ENCODE measurements around the gene MRPL45.

Gene MRPL45

DNA sequence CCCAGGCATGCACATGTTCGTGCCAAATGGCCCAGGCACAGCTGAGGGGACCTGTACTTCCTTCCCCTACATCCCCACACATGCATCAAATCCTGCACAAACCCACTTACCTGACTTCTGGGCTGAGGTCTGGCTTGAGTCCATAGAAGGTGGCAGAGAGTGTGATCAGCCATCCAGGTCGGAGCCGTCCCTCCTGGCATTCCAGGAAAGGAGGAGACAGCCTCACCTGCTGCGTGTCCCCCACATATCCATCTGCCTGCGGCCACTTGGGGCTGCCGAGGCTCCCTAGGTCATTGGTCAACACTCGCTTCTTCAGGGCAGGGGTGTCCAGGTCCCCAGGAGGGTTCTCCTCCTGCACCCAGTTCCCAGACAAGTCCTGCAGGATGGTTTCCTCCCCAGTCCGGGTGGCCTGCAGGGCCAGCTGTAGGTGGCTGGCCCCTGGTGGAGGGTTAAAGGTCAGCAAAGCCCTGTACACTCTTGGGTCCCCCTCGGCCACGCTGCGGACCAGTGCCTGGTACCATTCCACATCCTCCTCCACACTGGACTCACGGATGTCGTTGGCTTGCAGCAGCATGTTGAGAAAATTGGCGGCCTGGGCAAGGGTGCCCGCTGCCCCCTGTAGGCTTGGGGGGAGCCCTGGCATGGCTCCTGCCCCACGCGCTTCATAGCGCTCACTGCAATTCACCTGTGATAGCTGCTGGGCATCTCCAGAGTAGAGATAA is 46.1 kb downstream of the MRPL45 start:
- intact Hi-C loops (cut with DNase I) = no loop called here
- peak in 2 of 10 donors; percentile 62 to 66 for DNase-seq

DNA sequence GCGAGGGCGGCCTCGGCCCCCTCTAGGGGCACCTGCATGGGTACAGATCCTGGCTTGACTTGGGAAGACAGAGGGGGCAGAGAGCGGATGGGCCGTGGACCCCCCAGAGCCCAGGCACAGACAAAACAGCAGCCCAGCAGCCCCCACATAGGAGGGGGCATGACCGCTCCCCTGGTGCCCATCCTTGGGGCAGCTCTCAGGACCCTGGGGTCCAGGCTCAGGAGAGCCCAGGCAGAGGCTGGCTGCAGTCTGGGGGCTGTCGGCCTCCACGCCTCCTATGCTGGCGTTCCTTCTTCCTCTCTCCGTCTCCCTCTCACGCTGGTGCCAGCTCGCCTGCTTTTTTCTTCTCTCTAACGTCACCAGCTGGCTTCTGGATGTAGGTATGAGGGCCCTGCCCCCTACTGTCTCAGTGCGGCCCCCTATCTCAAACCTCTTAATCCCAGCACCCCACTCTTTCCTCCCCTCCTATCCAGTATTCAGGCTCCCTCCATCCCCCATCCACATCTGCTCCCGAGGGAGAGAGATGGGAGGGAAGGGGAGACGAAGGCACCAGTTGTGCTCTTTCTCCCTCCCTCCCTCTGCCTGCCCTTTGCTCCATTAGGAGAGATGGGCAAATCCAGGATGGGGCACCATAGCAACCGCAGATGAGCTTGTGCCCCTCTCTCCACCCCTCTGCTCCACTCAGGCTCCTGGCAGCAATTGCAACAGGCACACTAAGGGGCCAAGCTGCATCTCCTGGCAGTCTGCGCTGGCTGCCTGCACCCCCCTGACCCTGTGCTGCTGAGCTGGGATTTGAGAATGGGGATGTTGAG is 46.8 kb downstream of the MRPL45 start, which contains the start of gene GPR179:
TSS of gene GPR179 (minus strand) at position 349 of the 812 bp plus-strand sequence. CDS start at position 182, 167 bp downstream.
- intact Hi-C loops (cut with DNase I) = no loop called here
- DNase-seq = peak in 2 of 10 donors; percentile 72 to 77

DNA sequence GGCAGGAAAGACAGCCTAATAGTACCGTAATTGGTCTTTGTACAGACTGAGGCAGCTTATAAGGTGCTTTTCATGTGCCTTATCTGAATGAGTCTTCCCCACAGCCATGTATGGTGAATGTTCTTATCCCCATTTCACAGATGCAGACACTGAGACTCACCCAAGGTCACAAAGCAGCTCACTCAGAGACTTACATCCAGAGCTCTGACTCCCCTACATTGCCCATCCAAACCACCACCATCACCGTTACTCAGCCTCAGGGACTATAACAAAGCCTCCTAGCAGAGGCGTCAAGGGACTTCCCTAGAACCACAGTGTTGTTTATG is 47.4 kb downstream of the MRPL45 start:
- intact Hi-C loops (cut with DNase I) = no loop called here
- DNase-seq = peak in 1 of 10 donors; percentile 18

DNA sequence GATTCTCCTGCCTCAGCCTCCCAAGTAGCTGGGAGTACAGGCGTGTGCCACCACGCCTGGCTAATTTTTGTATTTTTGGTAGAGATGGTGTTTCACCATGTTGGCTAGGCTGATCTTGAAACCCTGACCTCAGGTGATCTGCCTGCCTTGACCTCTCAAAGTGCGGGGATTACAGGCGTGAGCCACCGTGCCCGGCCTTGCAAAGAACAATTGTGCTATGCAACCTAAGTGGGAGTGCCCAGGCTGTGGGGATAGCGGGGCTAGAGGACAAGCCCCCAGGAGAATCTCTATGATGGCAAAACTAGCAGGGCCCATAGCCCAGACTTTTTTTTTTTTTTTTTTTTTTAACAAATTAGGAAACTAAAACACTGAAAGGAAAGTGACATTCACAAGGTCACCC is 48.8 kb downstream of the MRPL45 start:
- peak in 2 of 10 donors; percentile 19 to 33 for DNase-seq
- intact Hi-C loops (cut with DNase I) = no loop called here

DNA sequence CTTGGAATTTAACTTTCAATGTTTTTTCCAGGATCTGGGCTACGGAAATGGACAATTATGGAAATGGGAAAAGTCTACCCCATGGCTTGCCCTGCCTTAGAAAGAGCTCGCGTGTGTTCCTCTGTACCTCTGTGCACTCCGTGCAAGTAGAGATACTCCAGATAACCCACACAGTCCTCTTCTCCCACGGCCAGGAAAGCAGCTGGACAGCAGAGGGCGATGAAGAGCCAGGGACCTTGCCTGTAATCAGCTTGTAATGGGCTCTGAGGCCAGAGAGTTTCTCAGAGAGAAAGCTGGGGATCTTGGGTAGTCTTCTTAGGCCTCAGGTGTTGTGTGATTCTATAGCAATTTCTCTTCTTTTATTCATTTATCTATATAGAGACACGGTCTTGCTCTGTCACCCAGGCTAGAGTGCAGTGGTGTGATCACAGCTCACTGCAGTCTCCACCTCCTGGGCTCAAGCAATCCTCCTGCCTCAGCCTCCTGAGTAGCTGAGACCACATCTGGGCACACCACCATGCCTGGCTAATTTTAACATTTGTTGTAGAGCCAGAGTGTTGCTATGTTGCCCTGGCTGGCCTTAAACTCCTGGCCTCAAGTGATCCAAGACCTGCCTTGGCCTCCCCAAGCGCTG is 52.2 kb downstream of the MRPL45 start:
- intact Hi-C loops (cut with DNase I) = loop anchor here (1.0 kb wide), 1 partner anchor 65 kb away; no protein-coding TSS in a partner anchor
- peak; percentile 75 to 98 (median 90) for DNase-seq

DNA sequence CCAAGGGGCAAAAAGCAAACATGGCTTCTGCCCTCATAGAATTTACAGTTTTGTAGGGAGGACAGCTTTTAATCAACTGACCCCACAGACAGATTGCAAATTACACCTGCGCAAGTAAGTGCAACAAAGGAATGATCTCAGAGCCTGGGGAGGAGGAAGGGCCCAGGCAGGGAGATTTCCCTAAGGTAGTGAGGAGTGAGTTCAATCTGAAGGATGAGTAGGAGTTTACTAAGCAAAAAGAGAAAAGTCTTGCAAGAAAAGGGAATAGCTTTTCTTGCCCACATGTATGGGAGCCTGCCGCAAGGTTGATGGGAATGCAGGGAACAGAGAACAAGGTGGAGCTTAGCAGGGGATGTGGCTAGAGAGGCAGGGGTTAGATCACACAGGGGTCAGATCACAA is 53.1 kb downstream of the MRPL45 start:
- intact Hi-C loops (cut with DNase I) = loop anchor here (5.0 kb wide), 1 partner anchor 322 kb away; the partner anchor contains the start of gene EPOP
- no peak for DNase-seq

DNA sequence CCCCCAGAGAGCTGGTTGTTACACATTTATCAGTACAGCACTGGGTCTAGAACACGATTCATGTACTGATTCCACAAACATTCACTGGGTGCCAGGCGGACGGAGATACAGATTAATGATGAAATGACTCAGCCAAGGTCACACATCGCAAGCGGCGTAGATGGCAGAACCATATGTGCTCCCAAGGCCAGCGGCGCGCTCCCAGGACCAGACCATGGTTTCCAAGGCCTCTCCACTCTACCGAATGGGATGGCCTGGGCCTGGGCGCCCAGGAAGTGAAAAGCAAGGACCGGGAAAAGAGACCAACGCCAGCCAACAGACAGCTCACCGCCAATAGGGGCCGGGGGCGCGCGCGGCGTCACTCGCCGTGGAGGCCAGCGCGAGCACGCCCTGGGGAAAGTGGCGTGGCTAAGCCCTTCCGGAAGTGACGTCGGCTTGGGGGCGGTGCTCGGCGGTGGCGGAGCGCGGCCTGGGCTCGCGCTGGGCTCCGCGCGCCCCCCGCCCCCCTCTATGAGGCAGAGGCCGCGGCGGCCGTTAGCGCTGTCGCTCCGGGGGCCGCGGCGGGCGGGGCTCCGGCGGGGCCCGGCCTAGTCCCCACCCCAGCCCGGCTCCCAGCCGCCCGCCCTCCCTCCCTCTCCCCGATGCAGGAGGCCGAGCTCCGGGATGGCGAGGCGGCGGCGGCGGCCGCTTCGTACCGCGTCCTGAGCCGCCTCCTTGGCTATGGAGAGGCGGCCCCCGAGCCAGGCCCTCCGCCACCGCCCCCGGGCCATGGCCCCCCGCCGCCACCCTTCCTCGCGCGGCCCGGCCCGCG is 54.6 kb downstream of the MRPL45 start, which contains the start of gene SOCS7:
TSS of gene SOCS7 (plus strand) at position 433 of the 811 bp plus-strand sequence. CDS start at position 642, 209 bp downstream.
- peak; percentile 87 to 99 (median 94) for DNase-seq
- intact Hi-C loops (cut with DNase I) = loop anchor here (5.0 kb wide), 1 partner anchor 321 kb away; the partner anchor contains the start of gene EPOP

DNA sequence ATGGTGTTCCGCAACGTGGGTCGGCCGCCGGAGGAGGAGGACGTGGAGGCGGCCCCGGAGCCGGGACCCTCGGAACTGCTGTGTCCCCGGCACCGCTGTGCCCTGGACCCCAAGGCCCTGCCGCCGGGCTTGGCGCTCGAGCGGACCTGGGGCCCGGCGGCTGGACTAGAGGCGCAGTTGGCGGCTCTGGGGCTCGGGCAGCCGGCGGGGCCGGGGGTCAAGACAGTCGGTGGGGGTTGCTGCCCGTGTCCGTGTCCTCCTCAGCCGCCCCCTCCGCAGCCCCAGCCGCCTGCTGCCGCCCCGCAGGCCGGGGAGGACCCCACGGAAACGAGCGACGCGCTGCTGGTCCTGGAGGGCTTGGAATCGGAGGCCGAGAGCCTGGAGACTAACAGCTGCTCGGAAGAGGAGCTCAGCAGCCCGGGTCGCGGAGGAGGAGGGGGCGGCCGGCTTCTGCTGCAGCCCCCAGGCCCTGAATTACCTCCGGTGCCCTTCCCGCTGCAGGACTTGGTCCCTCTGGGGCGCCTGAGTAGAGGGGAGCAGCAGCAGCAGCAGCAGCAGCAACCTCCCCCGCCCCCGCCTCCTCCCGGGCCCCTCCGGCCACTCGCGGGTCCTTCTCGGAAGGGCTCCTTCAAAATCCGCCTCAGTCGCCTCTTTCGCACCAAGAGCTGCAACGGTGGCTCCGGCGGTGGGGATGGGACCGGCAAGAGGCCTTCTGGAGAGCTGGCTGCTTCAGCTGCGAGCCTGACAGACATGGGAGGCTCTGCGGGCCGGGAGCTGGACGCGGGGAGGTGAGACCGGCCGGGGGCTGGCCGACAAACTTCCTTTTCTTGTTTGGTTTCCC is 55.5 kb downstream of the MRPL45 start:
- intact Hi-C loops (cut with DNase I) = loop anchor here (5.0 kb wide), 1 partner anchor 320 kb away; the partner anchor contains the start of gene EPOP
- DNase-seq = peak in 6 of 10 donors; percentile 16 to 89 (median 36)

DNA sequence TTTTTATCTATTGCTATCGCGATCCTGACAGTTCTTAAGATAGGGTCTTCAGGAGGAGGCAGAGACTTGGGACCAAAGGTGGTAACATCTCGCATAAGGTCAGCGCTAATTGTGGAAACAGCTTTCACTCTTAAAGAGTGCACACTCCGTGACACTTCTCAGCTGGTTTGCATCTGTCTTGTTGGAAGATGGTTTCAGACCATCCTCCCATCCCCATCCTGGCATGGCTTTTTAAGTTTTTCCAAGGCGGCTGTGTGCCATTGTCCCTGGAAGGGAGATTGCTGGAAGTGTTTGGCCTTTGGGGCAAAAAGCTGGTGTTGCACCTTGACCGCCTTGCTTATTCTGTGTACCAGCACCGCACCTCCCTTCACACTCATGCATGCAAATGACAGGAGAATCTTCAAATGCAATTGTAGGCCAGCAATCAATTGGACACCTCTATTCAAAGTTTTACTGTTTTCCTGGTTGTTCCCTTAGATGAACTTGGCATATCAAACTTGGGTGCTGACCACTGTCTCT is 56.2 kb downstream of the MRPL45 start:
- DNase-seq = no peak
- intact Hi-C loops (cut with DNase I) = loop anchor here (5.0 kb wide), 1 partner anchor 319 kb away; the partner anchor contains the start of gene EPOP

DNA sequence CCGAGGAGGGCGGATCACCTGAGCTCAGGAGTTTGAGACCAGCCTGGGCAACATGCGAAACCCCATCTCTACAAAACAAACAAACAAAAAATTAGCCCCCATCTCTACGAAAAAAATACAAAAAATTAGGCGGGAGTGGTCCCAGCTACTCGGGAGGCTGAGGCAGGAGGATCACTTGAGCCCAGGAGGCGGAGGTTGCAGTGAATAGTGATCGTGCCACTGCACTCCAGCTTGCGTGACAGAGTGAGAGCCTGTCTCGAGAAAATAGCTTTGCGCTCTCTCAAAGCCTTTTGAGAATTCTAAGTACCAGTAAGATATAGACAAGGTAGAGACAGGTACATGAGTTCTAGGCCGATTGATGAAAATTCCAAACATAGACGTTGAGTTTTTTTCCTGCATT is 56.7 kb downstream of the MRPL45 start:
- peak in 1 of 10 donors; percentile 29 for DNase-seq
- intact Hi-C loops (cut with DNase I) = loop anchor here (5.0 kb wide), 1 partner anchor 319 kb away; the partner anchor contains the start of gene EPOP

DNA sequence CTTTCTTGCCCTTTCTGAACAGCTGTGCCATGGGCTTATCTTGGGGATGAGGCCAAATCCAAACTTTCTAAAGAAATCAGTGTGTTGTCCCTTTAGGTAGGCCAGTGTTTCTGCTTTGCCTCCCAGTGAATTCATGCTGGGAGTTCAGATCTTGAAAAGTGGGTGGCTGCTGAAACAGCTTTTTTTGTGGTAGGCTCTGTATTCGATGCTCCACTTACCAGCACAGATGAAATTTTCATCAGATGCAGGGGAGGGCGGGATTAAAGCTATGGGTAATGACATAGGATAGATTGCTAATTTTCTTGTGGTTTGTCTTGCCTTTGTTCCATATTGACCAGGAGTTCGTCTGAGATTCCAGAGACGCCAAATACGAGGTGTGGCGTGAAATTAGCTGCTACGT is 57.5 kb downstream of the MRPL45 start:
- intact Hi-C loops (cut with DNase I) = loop anchor here (5.0 kb wide), 1 partner anchor 318 kb away; the partner anchor contains the start of gene EPOP
- DNase-seq = peak in 1 of 10 donors; percentile 7

DNA sequence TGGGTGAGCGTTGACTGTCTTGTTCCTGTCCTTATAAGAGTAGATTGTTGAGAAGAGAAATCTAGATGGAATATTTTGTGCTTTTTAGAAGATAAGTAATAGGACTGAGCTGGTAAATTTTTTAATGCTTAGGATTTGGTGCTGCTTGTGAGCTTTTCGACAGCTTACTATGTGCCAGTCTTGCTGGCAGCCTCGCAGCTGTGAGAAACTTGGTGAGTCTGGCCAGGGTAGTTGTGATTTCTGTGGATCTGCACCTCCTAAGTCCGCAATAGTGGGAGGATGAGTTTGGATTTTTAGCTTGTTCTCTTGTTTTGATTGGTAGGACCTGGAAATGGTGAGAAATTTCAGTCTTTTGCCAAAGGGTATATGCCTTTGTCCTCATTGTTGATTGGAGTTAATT is 58.3 kb downstream of the MRPL45 start:
- intact Hi-C loops (cut with DNase I) = no loop called here
- peak in 6 of 10 donors; percentile 27 to 90 (median 74) for DNase-seq

DNA sequence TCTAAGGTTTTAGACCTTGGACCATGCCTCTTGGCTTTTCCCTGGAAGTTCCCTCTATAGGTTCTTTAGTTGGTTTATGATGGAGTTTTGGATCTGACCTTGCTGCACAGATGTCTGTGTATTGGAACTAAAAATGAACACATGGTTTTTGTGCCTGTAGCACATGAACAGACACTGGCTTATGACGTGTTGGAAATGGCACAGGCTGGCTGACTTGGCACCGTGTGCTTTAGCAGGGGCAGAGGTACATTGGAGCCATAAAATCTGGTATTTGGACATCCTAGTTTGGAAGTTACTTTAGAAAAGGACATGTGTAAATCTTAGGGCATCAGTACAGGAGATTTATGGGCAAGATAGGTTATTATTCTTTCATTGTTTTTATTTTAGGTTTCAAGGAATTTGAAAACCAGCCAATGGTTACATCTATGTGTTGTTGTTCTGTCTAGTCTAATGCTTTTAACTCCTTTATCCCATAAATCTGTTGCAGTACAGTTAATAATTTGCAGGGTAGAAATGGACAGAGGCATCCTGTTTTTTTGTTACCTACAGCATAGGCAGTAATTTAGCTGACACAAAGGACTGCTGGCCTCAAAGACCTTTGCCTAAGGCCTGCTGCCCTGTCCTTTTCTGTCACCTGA is 60.6 kb downstream of the MRPL45 start:
- intact Hi-C loops (cut with DNase I) = no loop called here
- peak in 1 of 10 donors; percentile 40 for DNase-seq

DNA sequence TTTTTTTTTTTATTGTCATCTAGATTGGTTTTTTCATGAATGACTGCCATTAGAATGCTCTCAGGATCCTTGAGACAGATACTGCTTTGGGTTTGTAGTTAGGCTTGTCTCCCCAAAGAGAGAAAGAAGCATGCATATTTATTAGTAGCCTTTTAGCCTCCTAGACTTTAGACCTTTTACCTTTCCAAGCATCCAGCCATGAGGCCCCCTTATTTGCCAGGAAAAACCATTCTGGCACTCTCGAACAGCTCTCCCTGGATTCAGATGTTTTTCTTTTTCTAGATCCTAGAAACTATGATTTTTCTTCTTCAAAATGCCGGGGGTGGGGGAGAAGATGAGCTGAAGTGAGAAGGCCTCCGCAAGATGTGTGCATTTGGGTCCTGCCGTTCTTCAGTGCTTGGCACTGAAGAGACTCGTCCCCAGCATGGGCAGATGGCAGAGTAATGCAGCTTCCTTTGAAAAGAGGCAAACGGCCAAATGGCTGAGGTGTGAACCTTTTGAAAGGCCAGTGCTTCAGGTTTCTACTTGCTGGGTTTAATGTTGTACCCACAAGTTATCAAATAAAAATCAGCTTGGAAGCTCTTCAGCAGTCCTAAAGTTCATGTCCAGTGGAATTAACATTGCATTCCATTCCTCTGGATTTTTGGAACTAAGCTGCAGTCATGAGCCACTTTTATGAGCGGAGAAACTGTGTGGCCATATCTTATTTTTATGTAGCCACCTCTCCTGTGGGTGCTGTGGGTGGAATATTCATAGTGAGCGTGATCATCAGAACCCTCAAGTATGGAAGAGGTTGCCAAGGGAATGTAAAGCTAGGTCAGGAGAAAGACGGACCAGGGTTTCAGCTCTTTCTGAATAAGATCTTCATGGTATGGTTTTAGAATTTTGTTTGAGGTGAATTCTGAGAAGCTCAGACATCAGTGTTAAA is 61.9 kb downstream of the MRPL45 start:
- DNase-seq = peak in 5 of 10 donors; percentile 28 to 46 (median 40)

DNA sequence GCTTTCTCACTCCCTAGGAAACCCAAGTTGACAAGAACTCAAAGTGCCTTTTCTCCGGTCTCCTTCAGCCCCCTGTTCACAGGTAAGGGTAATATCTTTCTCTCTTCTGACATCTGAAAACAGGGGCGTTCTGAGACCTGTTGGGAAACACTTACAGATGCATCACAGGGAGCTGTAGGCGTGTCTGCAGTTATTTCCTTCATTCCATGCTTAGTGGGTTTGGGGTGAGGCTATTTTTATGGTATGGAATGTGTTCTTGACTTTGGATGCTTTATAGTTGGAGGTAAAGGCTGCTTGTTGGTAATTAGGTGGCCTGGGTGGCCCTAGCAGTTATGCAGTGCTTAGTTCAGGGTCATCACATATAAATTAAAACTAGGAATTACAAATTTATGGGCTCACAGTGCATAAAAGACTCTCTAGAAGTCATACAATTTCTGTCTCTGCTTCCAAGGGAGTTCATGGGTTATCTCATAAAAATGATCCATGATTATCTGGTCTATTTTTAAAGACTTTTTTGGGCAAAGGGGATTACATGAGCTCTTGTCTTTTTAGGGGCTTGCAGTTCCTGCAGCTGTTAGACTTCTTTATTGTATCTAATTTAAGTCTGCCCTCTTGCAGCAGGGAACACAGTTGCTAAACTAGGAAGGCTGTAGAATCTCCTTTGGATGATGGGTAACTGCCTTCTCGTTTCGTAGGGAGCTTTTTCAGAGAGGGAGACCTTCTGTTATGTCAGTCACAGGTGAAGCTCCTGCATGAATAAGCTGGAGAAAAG is 64.9 kb downstream of the MRPL45 start:
- no peak for DNase-seq
- intact Hi-C loops (cut with DNase I) = no loop called here

More for the DNA sequence above, 61.9 kb downstream of the MRPL45 start:
- intact Hi-C loops (cut with DNase I) = no loop called here

DNA sequence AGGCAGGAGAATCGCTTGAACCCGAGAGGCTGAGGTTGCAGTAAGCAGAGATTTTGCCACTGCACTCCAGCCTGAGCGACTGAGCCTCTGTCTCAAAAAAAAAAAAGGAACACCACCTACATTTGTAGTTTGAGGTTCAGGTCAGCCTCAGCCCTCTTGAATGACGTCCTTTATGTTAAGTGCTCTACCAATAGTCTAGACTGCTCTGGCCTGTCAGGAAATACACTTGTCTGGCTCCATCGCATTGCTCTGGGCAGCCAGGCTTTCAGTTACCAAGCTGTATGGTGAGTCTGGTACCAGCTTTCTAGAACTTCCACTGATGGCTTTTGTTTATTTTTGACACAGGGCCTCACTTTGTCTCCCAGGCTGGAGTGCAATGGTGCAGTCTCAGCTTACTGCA is 66.0 kb downstream of the MRPL45 start:
- intact Hi-C loops (cut with DNase I) = no loop called here

More for the DNA sequence above, 66.0 kb downstream of the MRPL45 start:
- DNase-seq = no peak

All from posterior cingulate gyrus (tissue), 11 donors.